Peyer's patch (tissue), 4 donors: ENCODE measurements around the gene LEPR. TPM values are rescaled to one million over a fixed set of nuclear protein-coding genes. Genes with fewer than 3 reads are reported as not detected.
"Not testable (repeated sequence)": the region's sequence is repeated elsewhere in the genome, so short reads cannot be mapped to it uniquely, and the experiment has no call there.

ENCODE experiments used
- DNase-seq, 3 donors: peaks; one replicate each; pipeline ENCODE4 v3.0.0-alpha.2; 2017 to 2019
- H3K27ac ChIP-seq, 4 donors: fragments of 200-600 bp; sonication (generic); one replicate each; pipeline ENCODE4 v1.5.1; 2016 to 2019
- H3K27me3 ChIP-seq, 2 donors: fragments of 200-600 bp; sonication (generic); one replicate each; pipeline ENCODE4 v1.5.1; 2019
- H3K36me3 ChIP-seq, 3 donors: fragments of 200-600 bp; sonication (generic); one replicate each; pipeline ENCODE4 v1.5.1; 2016 to 2019
- H3K4me1 ChIP-seq, 4 donors: fragments of 200-600 bp; sonication (generic); one replicate each; pipeline ENCODE4 v1.5.1; 2016 to 2019
- H3K4me3 ChIP-seq, 4 donors: fragments of 200-600 bp; sonication (generic); 1 replicate in 3 of 4; 2 replicates in 1 of 4; pipeline ENCODE4 v1.5.1; 2016 to 2019; ENCODE audit warnings: mild to moderate bottlenecking in 1 of 4
- H3K9me3 ChIP-seq, 4 donors: fragments of 200-600 bp; sonication (generic); one replicate each; pipeline ENCODE4 v1.5.1; 2016 to 2019; ENCODE audit warnings: mild to moderate bottlenecking in 1 of 4
- CTCF ChIP-seq, 6 experiments: fragments of 450-650 bp in 4 of 6; fragments of 200-600 bp in 2 of 6; sonication (generic) in 1 of 6; IDR thresholded peaks; one replicate each; pipeline ENCODE4 v1.5.1; 2017 to 2019; ENCODE audit warnings: antibody characterized with exemption in 6 of 6, mild to moderate bottlenecking in 3 of 6, moderate library complexity in 1 of 6
- POLR2A ChIP-seq, 2 donors: fragments of 450-650 bp; IDR thresholded peaks; one replicate each; pipeline ENCODE4 v1.5.1; 2017; ENCODE audit warnings: antibody characterized with exemption in 2 of 2, mild to moderate bottlenecking in 2 of 2, moderate library complexity in 2 of 2
- total RNA-seq, 4 donors: library from RNA; depleted of rRNA; stranded (reverse); fragments of >200 nt; gene quantifications; one replicate each; pipeline ENCODE4 v1.1.0, GENCODE V29; 2016

Gene LEPR
- total RNA-seq, 4 donors from 2014 or later: 4.1 to 22.0 (median 9.9) TPM

- Histone ChIP-seq H3K9me3 (no peaks in the 10 kb centered on the region), H3K4me3 (no peak overlapping the region), H3K4me1 (no peaks in the 10 kb centered on the region), H3K27me3 (no peaks in the 10 kb centered on the region), H3K36me3 (no peaks in the 10 kb centered on the region), H3K27ac (no peak overlapping the region)
- no peak for TF ChIP-seq CTCF (IDR thresholded peaks at IDR 0.05)
- no peak for DNase-seq
These were observed 23.7 kb downstream of the LEPR start for GRCh38 chr1:65444128-65444640.

DNA sequence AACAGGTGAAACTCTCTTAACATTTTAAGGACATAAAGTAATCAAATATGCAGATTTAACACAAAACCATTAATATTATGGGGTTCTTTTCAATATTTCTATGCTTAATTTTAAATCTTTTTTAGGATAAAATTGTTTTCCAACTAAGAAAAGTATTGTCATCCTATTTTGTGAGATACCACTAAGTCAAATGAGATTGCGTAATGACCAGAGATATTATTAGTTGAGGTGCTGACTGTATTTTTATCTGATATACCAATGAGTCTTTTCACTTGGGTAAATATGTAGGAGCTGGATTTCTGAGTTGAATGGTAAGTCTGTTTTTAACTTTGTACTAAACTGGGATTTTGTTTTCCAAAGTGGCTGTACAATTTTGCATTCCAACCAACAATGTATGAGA is 25.4 kb downstream of the LEPR start:
- TF ChIP-seq CTCF (IDR thresholded peaks at IDR 0.05): no peak
- no peak for TF ChIP-seq POLR2A (IDR thresholded peaks at IDR 0.05)
- no peaks in the 10 kb centered on the region for H3K36me3 ChIP-seq
- H3K9me3 ChIP-seq: no peaks in the 10 kb centered on the region
- H3K4me1 ChIP-seq: no peaks in the 10 kb centered on the region
- H3K27ac ChIP-seq: no peak overlapping the region
- no peaks in the 10 kb centered on the region for H3K27me3 ChIP-seq
- no peak overlapping the region for H3K4me3 ChIP-seq
- no peak for DNase-seq

DNA sequence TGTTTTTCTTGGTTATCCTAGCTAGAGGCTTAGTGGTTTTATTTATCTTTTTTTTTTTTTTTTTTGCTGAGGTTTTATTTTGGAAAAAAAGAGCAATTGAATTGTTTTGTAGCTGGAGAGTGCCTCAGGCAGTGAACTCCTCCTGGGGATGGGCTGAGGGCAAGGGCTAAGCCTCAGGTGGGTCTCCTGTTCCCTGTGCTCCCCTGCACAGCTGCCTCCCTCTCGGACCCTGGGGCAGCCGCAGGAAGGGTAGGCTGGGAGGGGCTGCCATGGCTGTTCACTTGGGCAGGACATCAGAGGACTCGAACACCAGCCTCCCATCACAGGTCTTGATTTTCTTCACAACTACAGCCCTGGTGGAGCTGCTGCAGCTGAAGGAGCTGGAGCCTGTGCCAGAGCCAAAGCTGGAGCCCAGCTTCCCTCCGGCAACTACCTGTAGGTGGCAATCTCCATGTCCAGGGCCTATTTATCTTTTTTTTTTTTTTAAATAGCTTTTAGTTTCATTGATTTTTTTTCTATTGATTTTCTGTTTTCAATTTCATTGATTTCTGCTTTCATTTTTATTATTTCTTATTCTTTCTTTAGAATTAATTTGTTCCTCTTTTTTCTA is 28.9 kb downstream of the LEPR start:
- Histone ChIP-seq H3K4me1 (no peaks in the 10 kb centered on the region), H3K9me3 (no peaks in the 10 kb centered on the region), H3K36me3 (no peaks in the 10 kb centered on the region), H3K4me3 (no peak overlapping the region), H3K27ac (no peak overlapping the region), H3K27me3 (no peaks in the 10 kb centered on the region)
- no peak for DNase-seq
- TF ChIP-seq POLR2A (IDR thresholded peaks at IDR 0.05): no peak
- TF ChIP-seq CTCF (IDR thresholded peaks at IDR 0.05): no peak

GRCh38 chr1:65455678-65456077 is 35.2 kb downstream of the LEPR start:
- not testable (repeated sequence) for H3K36me3 ChIP-seq, H3K27ac ChIP-seq, H3K27me3 ChIP-seq, DNase-seq, H3K4me1 ChIP-seq, H3K4me3 ChIP-seq, H3K9me3 ChIP-seq

GRCh38 chr1:65456481-65456880 is 36.0 kb downstream of the LEPR start:
- Histone ChIP-seq H3K4me3 (no peak overlapping the region), H3K4me1 (no peaks in the 10 kb centered on the region), H3K27ac (no peak overlapping the region), H3K36me3 (no peaks in the 10 kb centered on the region), H3K9me3 (no peaks in the 10 kb centered on the region), H3K27me3 (no peaks in the 10 kb centered on the region)
- DNase-seq: no peak
- no peak for TF ChIP-seq POLR2A (IDR thresholded peaks at IDR 0.05)
- no peak for TF ChIP-seq CTCF (IDR thresholded peaks at IDR 0.05)

DNA sequence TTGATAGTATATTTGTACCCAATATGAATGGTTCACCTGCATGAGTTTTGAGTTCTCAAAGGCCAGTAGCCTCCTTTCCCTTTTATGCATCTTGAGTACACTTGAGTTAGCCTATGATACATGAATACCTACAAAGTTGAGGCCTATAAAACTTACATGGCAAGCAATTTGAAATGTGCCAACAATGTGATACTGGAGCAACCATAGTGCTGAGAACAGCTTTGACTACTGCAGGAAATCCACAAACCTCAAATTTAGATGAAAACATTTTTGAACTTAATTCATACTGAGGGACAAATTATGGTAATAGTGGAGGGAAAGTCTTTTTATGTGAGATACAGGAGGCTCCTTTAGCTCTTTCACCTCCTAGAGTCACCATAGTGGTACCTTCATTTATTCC is 37.4 kb downstream of the LEPR start:
- H3K4me3 ChIP-seq: no peak overlapping the region
- DNase-seq: no peak
- TF ChIP-seq CTCF (IDR thresholded peaks at IDR 0.05) (no peak), POLR2A (IDR thresholded peaks at IDR 0.05) (no peak)

More for the DNA sequence above, 37.4 kb downstream of the LEPR start:
- no peak overlapping the region for H3K27ac ChIP-seq
- no peaks in the 10 kb centered on the region for H3K4me1 ChIP-seq
- H3K27me3 ChIP-seq: no peaks in the 10 kb centered on the region
- H3K9me3 ChIP-seq: no peaks in the 10 kb centered on the region
- H3K36me3 ChIP-seq: no peaks in the 10 kb centered on the region
